Smooth muscle cell (in vitro differentiated cells): ENCODE results near the gene THNSL1. TPM values are rescaled to one million over a fixed set of nuclear protein-coding genes. Genes with fewer than 3 reads are reported as not detected.

Experiments used
- DNase-seq: peaks from one replicate; lab custom pipeline; 2025; ENCODE audit not compliant: unreplicated experiment; lab: John Stamatoyannopoulos, UW
- H2AFZ ChIP-seq: fragments of 200-600 bp; sonication (generic); 2 replicates; pipeline ENCODE4 v1.6.0; 2016; ENCODE audit warnings: antibody characterized with exemption, low read depth, mild to moderate bottlenecking
- H3F3A ChIP-seq: fragments of 200-600 bp; sonication (generic); 2 replicates; pipeline ENCODE4 v1.6.0; 2017; ENCODE audit warnings: antibody characterized with exemption, low read depth
- H3K27ac ChIP-seq: fragments of 200-600 bp; sonication (generic); 2 replicates; pipeline ENCODE4 v1.5.1; 2016; ENCODE audit warnings: low read depth, mild to moderate bottlenecking
- H3K27me3 ChIP-seq: fragments of 200-600 bp; sonication (generic); 2 replicates; pipeline ENCODE4 v1.6.1; 2016; ENCODE audit warnings: low read depth, mild to moderate bottlenecking
- H3K36me3 ChIP-seq: fragments of 200-600 bp; sonication (generic); 2 replicates; pipeline ENCODE4 v1.5.1; 2016; ENCODE audit warnings: low read depth
- H3K4me1 ChIP-seq: fragments of 200-600 bp; sonication (generic); 2 replicates; pipeline ENCODE4 v1.5.1; 2016; ENCODE audit warnings: low read depth
- H3K4me2 ChIP-seq: fragments of 200-600 bp; sonication (generic); 2 replicates; pipeline ENCODE4 v1.6.0; 2016; ENCODE audit warnings: mild to moderate bottlenecking
- H3K4me3 ChIP-seq: fragments of 200-600 bp; sonication (generic); 2 replicates; pipeline ENCODE4 v1.5.1; 2016; ENCODE audit warnings: mild to moderate bottlenecking
- H3K79me2 ChIP-seq: fragments of 200-600 bp; sonication (generic); 2 replicates; pipeline ENCODE4 v1.6.0; 2016; ENCODE audit warnings: low read depth, mild to moderate bottlenecking
- H3K9ac ChIP-seq: fragments of 200-600 bp; sonication (generic); 2 replicates; pipeline ENCODE4 v1.6.0; 2016; ENCODE audit warnings: low read depth
- H3K9me3 ChIP-seq: fragments of 200-600 bp; sonication (generic); replicated peaks from 2 replicates; pipeline ENCODE4 v1.5.1; 2016; ENCODE audit warnings: low read depth
- H4K20me1 ChIP-seq: fragments of 200-600 bp; sonication (generic); 2 replicates; pipeline ENCODE4 v1.6.0; 2016; ENCODE audit warnings: low read depth
- WGBS: methylation state at CpG from one replicate; pipeline ENCODE4 v1.1.7; 2016; ENCODE audit warnings: low lambda C conversion rate; 5-methylcytosine and 5-hydroxymethylcytosine counted together
- polyA plus RNA-seq: library from polyadenylated mRNA; unstranded; fragments of >200 nt; fragmentation: Nextera tagmentation; extraction: Ambion mirVana; gene quantifications from 2 replicates; pipeline ENCODE4 v1.2.1, GENCODE V29; 2016
- total RNA-seq: library from RNA; depleted of rRNA; stranded (reverse); fragments of >200 nt; gene quantifications from 2 replicates; pipeline ENCODE4 v1.2.3, GENCODE V29; 2014
- TF ChIP-seq, protein P1 (sequence below): fragments of 200-600 bp; sonication (generic); IDR thresholded peaks from 2 replicates; pipeline ENCODE4 v1.5.1; 2017; ENCODE audit warnings: borderline replicate concordance, mild to moderate bottlenecking, antibody characterized with exemption; ENCODE audit not compliant: insufficient read depth, poor library complexity, severe bottlenecking

The THNSL1 gene
- total and polyA plus RNA-seq, 2 experiments from 2014 or later: 2.5 to 2.6 TPM

DNA sequence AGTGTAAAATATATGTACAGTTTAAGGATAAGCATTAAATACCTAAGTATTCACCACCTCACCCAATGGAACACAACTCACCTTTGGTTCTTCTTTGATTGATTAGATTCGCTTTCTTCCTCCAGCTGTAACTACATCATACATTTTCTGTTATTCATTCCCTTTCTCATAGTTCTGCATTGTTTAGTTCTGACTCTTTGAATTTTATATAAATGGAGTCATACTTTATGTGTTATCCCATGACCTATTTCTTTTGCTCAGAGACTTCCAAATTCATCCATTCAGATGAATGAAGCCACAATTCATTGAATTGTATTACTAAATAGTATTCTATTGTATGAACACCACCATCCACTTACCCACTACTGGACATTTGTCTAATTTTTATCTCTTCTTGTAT, 12.3 kb downstream of the THNSL1 start:
- H4K20me1 ChIP-seq: no peaks in the 10 kb centered on the region
- 88% methylated on average over 1 of the region's 1 CpG for WGBS
- H3K27me3 ChIP-seq: no peaks in the 10 kb centered on the region
- no peak overlapping the region for H3K4me2 ChIP-seq
- H3K9ac ChIP-seq: no peak overlapping the region
- H3F3A ChIP-seq: no peaks in the 10 kb centered on the region
- H3K27ac ChIP-seq: no peak overlapping the region
- H3K79me2 ChIP-seq: no peaks in the 10 kb centered on the region
- TF ChIP-seq, protein P1, sequence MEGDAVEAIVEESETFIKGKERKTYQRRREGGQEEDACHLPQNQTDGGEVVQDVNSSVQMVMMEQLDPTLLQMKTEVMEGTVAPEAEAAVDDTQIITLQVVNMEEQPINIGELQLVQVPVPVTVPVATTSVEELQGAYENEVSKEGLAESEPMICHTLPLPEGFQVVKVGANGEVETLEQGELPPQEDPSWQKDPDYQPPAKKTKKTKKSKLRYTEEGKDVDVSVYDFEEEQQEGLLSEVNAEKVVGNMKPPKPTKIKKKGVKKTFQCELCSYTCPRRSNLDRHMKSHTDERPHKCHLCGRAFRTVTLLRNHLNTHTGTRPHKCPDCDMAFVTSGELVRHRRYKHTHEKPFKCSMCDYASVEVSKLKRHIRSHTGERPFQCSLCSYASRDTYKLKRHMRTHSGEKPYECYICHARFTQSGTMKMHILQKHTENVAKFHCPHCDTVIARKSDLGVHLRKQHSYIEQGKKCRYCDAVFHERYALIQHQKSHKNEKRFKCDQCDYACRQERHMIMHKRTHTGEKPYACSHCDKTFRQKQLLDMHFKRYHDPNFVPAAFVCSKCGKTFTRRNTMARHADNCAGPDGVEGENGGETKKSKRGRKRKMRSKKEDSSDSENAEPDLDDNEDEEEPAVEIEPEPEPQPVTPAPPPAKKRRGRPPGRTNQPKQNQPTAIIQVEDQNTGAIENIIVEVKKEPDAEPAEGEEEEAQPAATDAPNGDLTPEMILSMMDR: no peak
- H3K9me3 ChIP-seq: no peaks in the 10 kb centered on the region
- H3K4me1 ChIP-seq: no peaks in the 10 kb centered on the region
- DNase-seq: no peak
- H3K4me3 ChIP-seq: no peak overlapping the region
- no peak overlapping the region for H2AFZ ChIP-seq
- H3K36me3 ChIP-seq: no peaks in the 10 kb centered on the region

DNA sequence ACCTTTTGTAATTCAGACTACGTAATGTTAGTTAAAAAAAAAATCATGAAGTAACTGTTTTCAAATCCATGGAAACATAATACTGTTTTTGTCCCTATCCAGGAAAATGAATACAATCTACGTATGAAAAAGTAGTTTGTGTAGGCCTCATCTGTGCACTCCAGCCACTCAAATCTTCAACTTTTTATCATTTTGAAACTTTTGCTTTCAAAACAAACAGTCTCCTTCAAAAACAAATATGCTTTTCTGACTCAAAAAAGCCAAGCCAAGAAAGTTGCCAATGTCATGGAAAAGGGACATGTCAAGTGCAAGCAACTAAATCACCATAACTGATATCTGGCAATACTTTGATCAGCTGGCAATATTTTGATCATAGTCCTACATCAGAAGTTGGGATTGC, 13.1 kb downstream of the THNSL1 start:
- Histone ChIP-seq H3K9ac (no peak overlapping the region), H3K4me2 (no peak overlapping the region), H4K20me1 (no peaks in the 10 kb centered on the region), H3K27ac (no peak overlapping the region), H3F3A (no peaks in the 10 kb centered on the region), H3K9me3 (no peaks in the 10 kb centered on the region), H3K4me3 (no peak overlapping the region), H3K36me3 (no peaks in the 10 kb centered on the region), H2AFZ (no peak overlapping the region), H3K4me1 (no peaks in the 10 kb centered on the region), H3K79me2 (no peaks in the 10 kb centered on the region), H3K27me3 (no peaks in the 10 kb centered on the region)
- no peak for DNase-seq
- TF ChIP-seq, protein P1: no peak
- WGBS: 92% methylated on average over 2 of the region's 2 CpGs

DNA sequence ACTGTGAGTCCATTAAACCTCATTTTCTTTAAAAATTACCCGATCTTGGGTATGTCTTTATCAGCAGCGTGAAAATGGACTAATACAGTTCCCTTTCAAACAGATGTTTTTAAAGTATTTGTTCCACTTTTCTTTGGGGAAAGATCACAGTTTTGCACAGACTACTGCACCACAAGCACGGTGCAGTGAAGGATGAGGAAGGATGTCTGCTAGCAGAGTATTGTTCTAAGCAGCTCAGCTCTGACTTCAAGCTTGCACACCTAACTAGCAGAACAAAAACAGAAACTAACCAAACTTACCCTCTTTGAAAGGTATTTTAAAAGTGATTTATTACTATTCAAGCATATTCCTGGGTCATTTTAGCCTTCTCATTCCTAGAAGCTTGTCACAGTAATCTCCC, 20.0 kb downstream of the THNSL1 start:
- H4K20me1 ChIP-seq: no peaks in the 10 kb centered on the region
- no peak overlapping the region for H2AFZ ChIP-seq
- H3K9ac ChIP-seq: no peak overlapping the region
- no peaks in the 10 kb centered on the region for H3F3A ChIP-seq
- no peak for DNase-seq
- TF ChIP-seq, protein P1: no peak
- no peaks in the 10 kb centered on the region for H3K79me2 ChIP-seq
- peaks cover 8% of the 10 kb centered on the region for H3K4me1 ChIP-seq
- H3K4me3 ChIP-seq: no peak overlapping the region
- H3K36me3 ChIP-seq: no peaks in the 10 kb centered on the region
- H3K27ac ChIP-seq: no peak overlapping the region
- 79% methylated on average over 3 of the region's 3 CpGs for WGBS
- no peak overlapping the region for H3K4me2 ChIP-seq
- peaks cover 3% of the 10 kb centered on the region for H3K27me3 ChIP-seq
- no peaks in the 10 kb centered on the region for H3K9me3 ChIP-seq

DNA sequence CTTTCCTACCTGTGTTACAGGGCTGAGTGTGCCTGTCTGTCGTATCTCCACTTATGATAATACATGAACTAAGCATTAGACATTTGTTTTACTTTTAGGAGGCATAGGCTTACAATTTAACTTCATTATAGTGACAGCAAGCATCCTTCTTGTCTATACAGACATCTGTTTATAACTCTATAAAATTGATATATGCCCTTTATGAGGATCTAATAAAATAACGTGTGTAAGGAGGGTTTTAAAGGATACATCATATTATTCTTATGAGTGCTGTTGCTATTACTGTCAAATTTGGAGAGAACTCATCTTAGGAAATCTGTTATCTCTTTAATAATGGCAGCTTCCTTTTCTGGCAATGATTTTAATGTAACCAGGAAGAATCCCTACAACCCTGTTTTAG, 21.9 kb downstream of the THNSL1 start:
- H2AFZ ChIP-seq: no peak overlapping the region
- no peaks in the 10 kb centered on the region for H3K36me3 ChIP-seq
- H3K27me3 ChIP-seq: peaks cover 3% of the 10 kb centered on the region
- no peaks in the 10 kb centered on the region for H3F3A ChIP-seq
- H3K79me2 ChIP-seq: no peaks in the 10 kb centered on the region
- DNase-seq: no peak
- H3K4me2 ChIP-seq: no peak overlapping the region
- WGBS: 66% methylated on average over 2 of the region's 2 CpGs
- no peaks in the 10 kb centered on the region for H4K20me1 ChIP-seq
- H3K4me3 ChIP-seq: no peak overlapping the region
- no peaks in the 10 kb centered on the region for H3K9me3 ChIP-seq
- H3K9ac ChIP-seq: no peak overlapping the region
- H3K4me1 ChIP-seq: peaks cover 8% of the 10 kb centered on the region
- TF ChIP-seq, protein P1: no peak
- H3K27ac ChIP-seq: no peak overlapping the region
